Measurements from ENCODE around the gene ALX3.

- TF ChIP-seq, protein P1, sequence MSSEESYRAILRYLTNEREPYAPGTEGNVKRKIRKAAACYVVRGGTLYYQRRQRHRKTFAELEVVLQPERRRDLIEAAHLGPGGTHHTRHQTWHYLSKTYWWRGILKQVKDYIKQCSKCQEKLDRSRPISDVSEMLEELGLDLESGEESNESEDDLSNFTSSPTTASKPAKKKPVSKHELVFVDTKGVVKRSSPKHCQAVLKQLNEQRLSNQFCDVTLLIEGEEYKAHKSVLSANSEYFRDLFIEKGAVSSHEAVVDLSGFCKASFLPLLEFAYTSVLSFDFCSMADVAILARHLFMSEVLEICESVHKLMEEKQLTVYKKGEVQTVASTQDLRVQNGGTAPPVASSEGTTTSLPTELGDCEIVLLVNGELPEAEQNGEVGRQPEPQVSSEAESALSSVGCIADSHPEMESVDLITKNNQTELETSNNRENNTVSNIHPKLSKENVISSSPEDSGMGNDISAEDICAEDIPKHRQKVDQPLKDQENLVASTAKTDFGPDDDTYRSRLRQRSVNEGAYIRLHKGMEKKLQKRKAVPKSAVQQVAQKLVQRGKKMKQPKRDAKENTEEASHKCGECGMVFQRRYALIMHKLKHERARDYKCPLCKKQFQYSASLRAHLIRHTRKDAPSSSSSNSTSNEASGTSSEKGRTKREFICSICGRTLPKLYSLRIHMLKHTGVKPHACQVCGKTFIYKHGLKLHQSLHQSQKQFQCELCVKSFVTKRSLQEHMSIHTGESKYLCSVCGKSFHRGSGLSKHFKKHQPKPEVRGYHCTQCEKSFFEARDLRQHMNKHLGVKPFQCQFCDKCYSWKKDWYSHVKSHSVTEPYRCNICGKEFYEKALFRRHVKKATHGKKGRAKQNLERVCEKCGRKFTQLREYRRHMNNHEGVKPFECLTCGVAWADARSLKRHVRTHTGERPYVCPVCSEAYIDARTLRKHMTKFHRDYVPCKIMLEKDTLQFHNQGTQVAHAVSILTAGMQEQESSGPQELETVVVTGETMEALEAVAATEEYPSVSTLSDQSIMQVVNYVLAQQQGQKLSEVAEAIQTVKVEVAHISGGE (CRISPR knock-in tag; IDR thresholded peaks at IDR 0.05), result no peak
- TF ChIP-seq ZNF592 (IDR thresholded peaks at IDR 0.05) (no peak), ZBTB33 (IDR thresholded peaks at IDR 0.05) (no peak), KDM1A (IDR thresholded peaks at IDR 0.05; ENCODE audit: borderline replicate concordance) (no peak), CTCF (IDR thresholded peaks at IDR 0.05 in 2 of 3, conservative IDR thresholded peaks at IDR 0.05 in 1 of 3; ENCODE audit: control insufficient read depth in 2 of 3, extremely low read depth in 1 of 3, insufficient read depth in 1 of 3, low read depth in 3 of 3, low read length in 3 of 3) (no peak), TBL1XR1 (IDR thresholded peaks at IDR 0.05; ENCODE audit: low read depth, low read length) (no peak), FOS (IDR thresholded peaks at IDR 0.05; ENCODE audit: borderline replicate concordance, extremely low read depth, insufficient read length) (no peak), POLR2AphosphoS5 (IDR thresholded peaks at IDR 0.05; ENCODE audit: low read length) (no peak), ZZZ3 (IDR thresholded peaks at IDR 0.05; ENCODE audit: control insufficient read depth, insufficient read length, low read depth) (no peak), SIN3A (IDR thresholded peaks at IDR 0.05; ENCODE audit: low read depth, low read length) (no peak), GABPA (IDR thresholded peaks at IDR 0.05; ENCODE audit: low read depth) (no peak)
Measured at GRCh38 chr1:110091381-110091780, 20.9 kb upstream of the ALX3 start.

All from GM12878 (cell line).